HUES48 (cell line): ENCODE results near the gene LEPROT.

Experiments
- H3K27ac ChIP-seq: one replicate; pipeline ENCODE4 v1.7.0; 2013; ENCODE audit warnings: low read depth, low read length, inconsistent platforms
- H3K27me3 ChIP-seq: 2 replicates; pipeline ENCODE4 v1.6.1; 2013; ENCODE audit warnings: mild to moderate bottlenecking, low read length; ENCODE audit not compliant: control insufficient read depth, insufficient read depth
- H3K36me3 ChIP-seq: 2 replicates; pipeline ENCODE4 v1.6.1; 2013; ENCODE audit warnings: low read length; ENCODE audit not compliant: control insufficient read depth, insufficient read depth
- H3K4me1 ChIP-seq: 2 replicates; pipeline ENCODE4 v1.6.1; 2013; ENCODE audit warnings: mild to moderate bottlenecking, low read length; ENCODE audit not compliant: control insufficient read depth, insufficient read depth
- H3K4me3 ChIP-seq: 2 replicates; pipeline ENCODE4 v1.5.1; 2013; ENCODE audit warnings: mild to moderate bottlenecking, low read depth, low read length
- H3K9ac ChIP-seq: 2 replicates; pipeline ENCODE4 v1.6.1; 2013; ENCODE audit warnings: mild to moderate bottlenecking, low read depth, low read length, moderate library complexity
- H3K9me3 ChIP-seq: 2 replicates; pipeline ENCODE4 v1.6.1; 2013; ENCODE audit warnings: low read length; ENCODE audit not compliant: control insufficient read depth, insufficient read depth

The LEPROT gene

GRCh38 chr1:65412984-65413375, 7.5 kb upstream of the LEPROT start:
- Histone ChIP-seq H3K4me3 (no peak overlapping the region), H3K9me3 (no peaks in the 10 kb centered on the region), H3K36me3 (no peaks in the 10 kb centered on the region), H3K4me1 (peaks cover 35% of the 10 kb centered on the region), H3K27me3 (no peaks in the 10 kb centered on the region), H3K27ac (no peak overlapping the region), H3K9ac (no peak overlapping the region)

GRCh38 chr1:65414538-65414937, 5.9 kb upstream of the LEPROT start:
- Histone ChIP-seq H3K4me1 (peaks cover 34% of the 10 kb centered on the region), H3K9me3 (no peaks in the 10 kb centered on the region; the same call in 1 of the 2 replicates), H3K36me3 (no peaks in the 10 kb centered on the region), H3K27ac (no peak overlapping the region), H3K9ac (no peak overlapping the region), H3K4me3 (no peak overlapping the region), H3K27me3 (no peaks in the 10 kb centered on the region)

GRCh38 chr1:65416767-65417166, 3.7 kb upstream of the LEPROT start:
- Histone ChIP-seq H3K4me3 (no peak overlapping the region), H3K36me3 (no peaks in the 10 kb centered on the region), H3K27ac (no peak overlapping the region), H3K9ac (no peak overlapping the region), H3K4me1 (peaks cover 22% of the 10 kb centered on the region; the same call in 1 of the 2 replicates), H3K27me3 (no peaks in the 10 kb centered on the region), H3K9me3 (no peaks in the 10 kb centered on the region; the same call in 1 of the 2 replicates)

GRCh38 chr1:65417729-65418128, 2.7 kb upstream of the LEPROT start:
- H3K4me1 ChIP-seq: peaks cover 31% of the 10 kb centered on the region
- no peaks in the 10 kb centered on the region for H3K36me3 ChIP-seq
- H3K27ac ChIP-seq: peak overlapping the region; percentile 15
- H3K9me3 ChIP-seq: no peaks in the 10 kb centered on the region; the same call in 1 of the 2 replicates
- no peak overlapping the region for H3K9ac ChIP-seq
- H3K4me3 ChIP-seq: no peak overlapping the region
- H3K27me3 ChIP-seq: no peaks in the 10 kb centered on the region

GRCh38 chr1:65418522-65419185, 1.8 kb upstream of the LEPROT start:
- peak overlapping the region; percentile 67 for H3K4me3 ChIP-seq
- no peaks in the 10 kb centered on the region for H3K27me3 ChIP-seq
- no peaks in the 10 kb centered on the region for H3K36me3 ChIP-seq
- no peaks in the 10 kb centered on the region; the same call in 1 of the 2 replicates for H3K9me3 ChIP-seq
- peaks cover 38% of the 10 kb centered on the region for H3K4me1 ChIP-seq
- no peak overlapping the region for H3K9ac ChIP-seq
- H3K27ac ChIP-seq: peak overlapping the region; percentile 92

GRCh38 chr1:65419681-65420589, 533 bp upstream of the LEPROT start:
- no peaks in the 10 kb centered on the region for H3K27me3 ChIP-seq
- H3K9me3 ChIP-seq: no peaks in the 10 kb centered on the region; the same call in 1 of the 2 replicates
- H3K27ac ChIP-seq: peak overlapping the region; percentile 98
- H3K4me3 ChIP-seq: peak overlapping the region; percentile 91
- H3K4me1 ChIP-seq: peaks cover 51% of the 10 kb centered on the region
- H3K36me3 ChIP-seq: no peaks in the 10 kb centered on the region
- H3K9ac ChIP-seq: peak overlapping the region; percentile 32

- Histone ChIP-seq H3K27ac (peak overlapping the region; percentile 98), H3K36me3 (peaks cover 9% of the 10 kb centered on the region), H3K9me3 (no peaks in the 10 kb centered on the region; the same call in 1 of the 2 replicates), H3K27me3 (no peaks in the 10 kb centered on the region), H3K9ac (peak overlapping the region; percentile 96), H3K4me3 (peak overlapping the region; percentile 91), H3K4me1 (peaks cover 63% of the 10 kb centered on the region)
These were observed 1.0 kb downstream of the LEPROT start for GRCh38 chr1:65421351-65422025.

GRCh38 chr1:65422241-65423203, 2.1 kb downstream of the LEPROT start:
- no peak overlapping the region for H3K27ac ChIP-seq
- peaks cover 58% of the 10 kb centered on the region for H3K4me1 ChIP-seq
- H3K27me3 ChIP-seq: no peaks in the 10 kb centered on the region
- peak overlapping the region; percentile 91 for H3K4me3 ChIP-seq
- H3K9me3 ChIP-seq: no peaks in the 10 kb centered on the region; the same call in 1 of the 2 replicates
- peaks cover 17% of the 10 kb centered on the region for H3K36me3 ChIP-seq
- no peak overlapping the region for H3K9ac ChIP-seq

GRCh38 chr1:65423884-65424572, 3.6 kb downstream of the LEPROT start:
- peaks cover 50% of the 10 kb centered on the region for H3K4me1 ChIP-seq
- no peak overlapping the region for H3K9ac ChIP-seq
- H3K9me3 ChIP-seq: no peaks in the 10 kb centered on the region
- H3K27me3 ChIP-seq: no peaks in the 10 kb centered on the region
- H3K27ac ChIP-seq: peak overlapping the region; percentile 59
- no peak overlapping the region for H3K4me3 ChIP-seq
- peaks cover 26% of the 10 kb centered on the region for H3K36me3 ChIP-seq

GRCh38 chr1:65424573-65424889, 4.1 kb downstream of the LEPROT start:
- H3K27me3 ChIP-seq: no peaks in the 10 kb centered on the region
- no peaks in the 10 kb centered on the region for H3K9me3 ChIP-seq
- H3K36me3 ChIP-seq: peaks cover 26% of the 10 kb centered on the region
- H3K4me3 ChIP-seq: no peak overlapping the region
- H3K27ac ChIP-seq: peak overlapping the region; percentile 59
- H3K4me1 ChIP-seq: peaks cover 47% of the 10 kb centered on the region
- H3K9ac ChIP-seq: no peak overlapping the region
